Neutrophil (primary cell): ENCODE data around the gene KLK5.

Experiments used
- H3K27ac ChIP-seq: fragments of 200-600 bp; sonication (generic); 2 replicates; pipeline ENCODE4 v1.5.1; 2016; ENCODE audit warnings: mild to moderate bottlenecking, moderate library complexity
- H3K27me3 ChIP-seq: fragments of 200-600 bp; sonication (generic); 2 replicates; pipeline ENCODE4 v1.6.0; 2016; ENCODE audit warnings: mild to moderate bottlenecking
- H3K36me3 ChIP-seq: fragments of 200-600 bp; sonication (generic); 2 replicates; pipeline ENCODE4 v1.5.1; 2017
- H3K4me1 ChIP-seq, 2 experiments: fragments of 200-600 bp in 1 of 2; sonication (generic) in 1 of 2; 1 replicate in 1 of 2; 2 replicates in 1 of 2; pipeline versions ENCODE4 v1.5.1 to v1.6.1; 2013 to 2016; ENCODE audit warnings: low read depth in 1 of 2, low read length in 1 of 2, mild to moderate bottlenecking in 1 of 2, moderate library complexity in 1 of 2; ENCODE audit not compliant: control insufficient read depth in 1 of 2, insufficient read depth in 1 of 2
- H3K4me3 ChIP-seq, 2 experiments: fragments of 200-600 bp in 1 of 2; sonication (generic) in 1 of 2; 1 replicate in 1 of 2; 2 replicates in 1 of 2; pipeline ENCODE4 v1.5.1; 2013 to 2016; ENCODE audit warnings: low read depth in 1 of 2, low read length in 1 of 2, mild to moderate bottlenecking in 1 of 2, moderate library complexity in 1 of 2
- H3K9me3 ChIP-seq: fragments of 200-600 bp; sonication (generic); 2 replicates; pipeline ENCODE4 v1.5.1; 2016
- TF ChIP-seq, protein P1 (sequence below): fragments of 200-600 bp; sonication (generic); IDR thresholded peaks from 2 replicates; pipeline ENCODE4 v1.5.1; 2016; ENCODE audit warnings: antibody characterized with exemption

KLK5 gene

DNA sequence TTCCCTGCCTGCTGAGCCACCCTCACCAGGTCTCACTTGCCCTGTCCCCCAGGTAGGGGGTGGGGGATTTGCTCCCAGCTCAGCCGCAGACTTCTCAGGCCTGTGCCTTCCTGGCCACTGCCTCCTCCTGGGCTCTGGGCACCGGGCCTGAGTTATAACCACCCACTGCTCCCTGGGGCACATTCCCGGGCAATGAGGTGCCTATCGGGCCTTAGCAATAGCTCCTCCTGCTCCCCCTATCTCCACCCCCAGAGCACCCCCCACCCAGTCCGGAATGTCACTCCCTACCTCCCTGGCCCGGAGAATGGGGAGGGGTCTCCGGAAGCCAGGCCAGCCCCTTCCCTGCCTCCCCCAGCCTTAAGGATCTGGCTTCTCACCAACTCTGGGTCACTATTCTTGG, at the start of gene KLK5:
TSS of gene KLK5 (minus strand) at position 129 of the 400 bp plus-strand sequence. CDS start 381 bp downstream, outside the sequence.
- Histone ChIP-seq H3K4me3 (no peak within 1 kb of the TSS), H3K27ac (no peak within 1 kb of the TSS)

GRCh38 chr19:51002089-51002532, 49.3 kb upstream of the KLK5 start:
- Histone ChIP-seq H3K36me3 (no peaks in the 10 kb centered on the region), H3K4me1 (no peaks in the 10 kb centered on the region), H3K4me3 (no peak overlapping the region), H3K27ac (no peak overlapping the region), H3K27me3 (peaks cover 31% of the 10 kb centered on the region), H3K9me3 (no peaks in the 10 kb centered on the region)
- TF ChIP-seq, protein P1, sequence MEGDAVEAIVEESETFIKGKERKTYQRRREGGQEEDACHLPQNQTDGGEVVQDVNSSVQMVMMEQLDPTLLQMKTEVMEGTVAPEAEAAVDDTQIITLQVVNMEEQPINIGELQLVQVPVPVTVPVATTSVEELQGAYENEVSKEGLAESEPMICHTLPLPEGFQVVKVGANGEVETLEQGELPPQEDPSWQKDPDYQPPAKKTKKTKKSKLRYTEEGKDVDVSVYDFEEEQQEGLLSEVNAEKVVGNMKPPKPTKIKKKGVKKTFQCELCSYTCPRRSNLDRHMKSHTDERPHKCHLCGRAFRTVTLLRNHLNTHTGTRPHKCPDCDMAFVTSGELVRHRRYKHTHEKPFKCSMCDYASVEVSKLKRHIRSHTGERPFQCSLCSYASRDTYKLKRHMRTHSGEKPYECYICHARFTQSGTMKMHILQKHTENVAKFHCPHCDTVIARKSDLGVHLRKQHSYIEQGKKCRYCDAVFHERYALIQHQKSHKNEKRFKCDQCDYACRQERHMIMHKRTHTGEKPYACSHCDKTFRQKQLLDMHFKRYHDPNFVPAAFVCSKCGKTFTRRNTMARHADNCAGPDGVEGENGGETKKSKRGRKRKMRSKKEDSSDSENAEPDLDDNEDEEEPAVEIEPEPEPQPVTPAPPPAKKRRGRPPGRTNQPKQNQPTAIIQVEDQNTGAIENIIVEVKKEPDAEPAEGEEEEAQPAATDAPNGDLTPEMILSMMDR: no peak

More for the DNA sequence above, at the start of gene KLK5:
- H3K4me1 ChIP-seq: no peaks in the 10 kb centered on the region
- TF ChIP-seq, protein P1: no peak
- H3K36me3 ChIP-seq: no peaks in the 10 kb centered on the region
- H3K27me3 ChIP-seq: peaks cover 8% of the 10 kb centered on the region
- H3K9me3 ChIP-seq: no peaks in the 10 kb centered on the region

DNA sequence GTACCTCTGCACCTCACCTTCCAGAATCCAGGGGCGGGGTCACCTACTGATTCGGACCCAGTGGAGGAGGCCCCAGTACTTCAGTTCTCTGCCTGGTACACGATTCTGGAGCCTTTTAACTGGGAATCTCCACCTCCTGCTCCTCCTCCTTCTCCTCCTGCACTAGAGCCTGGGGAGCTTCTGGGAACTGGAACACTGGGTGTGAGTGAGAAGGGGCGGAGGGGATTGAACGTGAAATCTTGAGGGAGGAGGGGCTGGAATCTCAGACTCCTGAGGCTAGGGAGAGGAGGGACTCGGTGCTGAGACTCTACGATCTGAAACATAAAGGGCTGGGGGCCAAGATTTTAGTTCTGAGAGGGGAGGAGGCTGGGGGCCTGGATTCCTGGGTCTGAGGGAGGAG, 48.7 kb upstream of the KLK5 start, which contains the start of gene KLK8:
TSS of gene KLK8 (minus strand) at position 90 of the 400 bp plus-strand sequence. CDS start 437 bp downstream, outside the sequence.
- H3K4me3 ChIP-seq: no peak within 1 kb of the TSS
- H3K4me1 ChIP-seq: no peaks in the 10 kb centered on the region
- no peaks in the 10 kb centered on the region for H3K9me3 ChIP-seq
- no peak within 1 kb of the TSS for H3K27ac ChIP-seq
- H3K27me3 ChIP-seq: peaks cover 31% of the 10 kb centered on the region
- TF ChIP-seq, protein P1: no peak
- no peaks in the 10 kb centered on the region for H3K36me3 ChIP-seq

DNA sequence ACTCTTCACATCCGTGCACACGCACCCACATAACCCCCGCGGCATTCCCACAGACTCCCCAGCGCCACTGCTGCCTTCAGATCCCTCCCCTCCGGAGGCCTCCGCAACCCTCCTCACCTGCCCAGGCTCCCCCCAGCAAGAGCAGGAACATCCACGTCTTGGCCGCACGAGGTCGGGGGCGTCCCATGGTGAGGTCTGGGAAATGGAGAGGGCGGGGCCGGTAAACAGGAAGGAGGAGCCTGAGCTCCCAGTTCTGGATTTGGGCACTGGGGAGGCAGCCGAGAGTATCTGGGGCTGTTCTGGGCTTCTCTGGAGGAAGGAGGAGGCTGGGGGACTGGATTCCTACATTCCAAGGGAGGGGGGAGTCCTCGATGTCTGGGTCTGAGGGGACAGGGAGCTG, 48.1 kb upstream of the KLK5 start:
- Histone ChIP-seq H3K27ac (no peak overlapping the region), H3K4me1 (no peaks in the 10 kb centered on the region), H3K27me3 (peaks cover 31% of the 10 kb centered on the region), H3K4me3 (no peak overlapping the region), H3K36me3 (no peaks in the 10 kb centered on the region), H3K9me3 (no peaks in the 10 kb centered on the region)
- TF ChIP-seq, protein P1: no peak

GRCh38 chr19:51000426-51000825, 47.6 kb upstream of the KLK5 start:
- no peaks in the 10 kb centered on the region for H3K9me3 ChIP-seq
- no peak overlapping the region for H3K4me3 ChIP-seq
- H3K27ac ChIP-seq: no peak overlapping the region
- TF ChIP-seq, protein P1: no peak
- H3K27me3 ChIP-seq: peaks cover 31% of the 10 kb centered on the region
- H3K36me3 ChIP-seq: no peaks in the 10 kb centered on the region
- H3K4me1 ChIP-seq: no peaks in the 10 kb centered on the region

DNA sequence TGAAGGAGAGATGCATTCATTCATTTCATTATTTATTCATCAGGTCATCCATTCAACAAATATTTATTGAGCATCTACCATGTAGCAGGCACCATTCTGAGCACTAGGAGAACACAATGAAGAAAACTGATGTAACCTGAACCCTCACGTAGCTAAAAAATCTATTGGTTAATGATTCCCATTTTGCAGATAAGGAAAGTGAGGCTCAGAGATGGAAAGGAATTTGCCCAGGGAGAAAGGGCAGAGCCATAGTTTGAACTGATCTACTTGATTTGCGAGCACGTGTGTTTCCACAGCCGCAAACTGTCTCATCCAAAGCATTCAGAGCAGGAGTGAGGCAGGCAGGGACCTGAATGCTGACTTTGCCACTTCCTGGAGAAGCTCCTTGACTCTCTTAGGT, 45.8 kb upstream of the KLK5 start:
- Histone ChIP-seq H3K4me1 (no peaks in the 10 kb centered on the region), H3K27me3 (peaks cover 31% of the 10 kb centered on the region), H3K27ac (no peak overlapping the region), H3K4me3 (no peak overlapping the region), H3K9me3 (no peaks in the 10 kb centered on the region), H3K36me3 (no peaks in the 10 kb centered on the region)
- TF ChIP-seq, protein P1: no peak
